ENCODE data around the gene UTP4.

- TF ChIP-seq CTCF (IDR thresholded peaks at IDR 0.05) (no peak), POLR2A (IDR thresholded peaks at IDR 0.05) (no peak), POLR2AphosphoS5 (IDR thresholded peaks at IDR 0.05) (no peak)
Observed at GRCh38 chr16:69201787-69202186, 69.3 kb downstream of the UTP4 start.

Data from breast epithelium (tissue), 3 donors.